Stimulated activated CD4-positive, alpha-beta T cell treated with anti-CD3 and anti-CD28 coated beads, Interleukin-1b, Interleukin-23, amount 100 ng/mL, for 48 hours (primary cell): ENCODE data around the gene KIF22.

Experiments used
- DNase-seq: peaks from one replicate; pipeline ENCODE4 v3.0.0-alpha.2; 2020

The KIF22 gene

DNA sequence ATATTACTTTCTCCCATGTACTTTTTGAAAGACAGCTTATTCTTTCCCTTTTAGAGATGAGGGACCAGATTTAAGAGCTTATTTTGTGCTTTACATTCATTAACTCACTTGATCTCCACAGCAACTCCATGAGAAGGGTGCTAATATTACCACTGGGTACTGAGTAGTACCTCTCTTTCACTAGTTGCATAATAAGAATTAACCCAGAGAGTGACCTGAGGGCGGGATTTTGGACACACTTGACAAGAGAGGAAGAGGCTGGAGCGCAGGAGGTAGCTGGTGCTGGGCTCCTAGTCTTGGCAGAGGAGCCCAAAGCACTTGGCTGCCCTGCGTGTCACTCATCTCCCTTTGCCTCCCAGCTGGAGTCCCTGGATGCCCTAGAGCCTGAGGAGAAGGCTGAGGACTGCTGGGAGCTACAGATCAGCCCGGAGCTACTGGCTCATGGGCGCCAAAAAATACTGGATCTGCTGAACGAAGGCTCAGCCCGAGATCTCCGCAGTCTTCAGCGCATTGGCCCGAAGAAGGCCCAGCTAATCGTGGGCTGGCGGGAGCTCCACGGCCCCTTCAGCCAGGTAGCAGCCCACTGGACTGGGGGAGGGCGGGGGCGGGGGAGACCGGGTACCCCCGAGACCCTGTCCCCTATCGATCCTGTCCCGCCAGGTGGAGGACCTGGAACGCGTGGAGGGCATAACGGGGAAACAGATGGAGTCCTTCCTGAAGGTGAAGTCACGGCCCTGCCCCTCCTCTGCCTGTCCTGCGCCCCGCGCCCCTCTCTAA lies 14.1 kb downstream of the KIF22 start:
- no peak for DNase-seq

DNA sequence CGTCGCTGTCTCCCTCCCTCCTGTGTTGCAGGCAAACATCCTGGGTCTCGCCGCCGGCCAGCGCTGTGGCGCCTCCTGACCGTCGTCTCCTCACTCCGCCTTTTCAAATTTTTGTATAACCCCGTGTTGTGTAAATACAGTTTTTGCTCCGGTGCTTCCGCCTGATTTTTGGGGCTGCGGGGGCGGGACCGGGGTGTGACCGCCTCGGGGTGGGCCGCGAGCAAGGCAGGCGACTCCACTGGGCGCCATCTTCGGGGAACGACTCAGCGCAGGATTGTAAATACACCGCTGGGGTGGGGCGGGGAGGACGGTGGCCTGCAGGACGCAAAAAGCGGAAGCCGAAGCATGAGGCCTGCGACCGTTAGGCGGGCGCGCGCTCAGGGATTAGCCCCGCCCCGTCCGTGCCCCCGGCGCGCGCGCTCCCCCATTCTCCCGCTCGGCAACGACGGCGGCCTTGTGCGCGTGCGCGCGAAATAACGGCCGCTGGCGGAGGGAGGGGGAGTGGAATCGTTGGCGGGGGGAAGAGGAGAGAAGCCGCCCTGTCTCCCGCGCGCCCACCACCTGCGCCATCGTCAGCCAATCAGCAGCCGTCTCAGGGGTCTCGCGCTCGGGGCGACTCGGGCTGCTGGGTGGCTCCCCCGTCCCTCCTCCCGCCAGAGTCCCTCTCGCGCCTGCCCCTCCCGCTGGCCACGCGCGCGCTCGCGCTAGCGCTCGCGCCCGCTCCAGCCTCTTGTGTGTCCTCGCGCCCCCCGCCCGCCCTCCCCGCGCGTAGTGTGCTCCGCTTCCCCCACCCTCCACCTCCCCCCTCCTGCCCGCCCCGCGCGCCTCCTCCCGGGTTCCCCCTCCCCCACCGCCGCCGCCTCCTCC lies 14.9 kb downstream of the KIF22 start:
- peak; percentile 98 for DNase-seq

DNA sequence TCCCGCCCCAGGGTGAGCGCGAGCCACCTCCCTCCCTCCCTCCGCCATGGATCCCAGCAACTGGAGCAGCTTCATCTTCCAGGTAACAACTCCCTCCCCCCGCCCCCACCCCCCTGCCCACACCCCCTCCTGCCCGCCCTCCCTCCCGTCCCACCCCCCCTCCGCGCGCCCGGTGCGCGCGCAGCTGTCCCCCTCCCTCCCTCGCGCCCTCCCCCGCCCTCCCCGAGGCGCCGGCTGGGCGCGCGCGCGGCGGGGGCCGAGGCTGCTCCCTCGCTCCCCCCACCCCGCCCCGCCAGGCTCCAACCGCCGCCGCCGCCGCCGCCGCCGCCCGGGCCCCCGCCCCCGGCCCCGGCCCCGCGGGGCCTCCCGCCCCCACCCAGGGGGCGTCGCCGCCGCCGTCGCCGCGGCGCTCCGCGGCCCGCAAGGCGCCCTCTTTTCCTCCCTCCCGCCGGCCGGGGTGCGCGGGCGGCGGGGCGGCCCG lies 15.6 kb downstream of the KIF22 start, which contains the start of gene MAZ:
Gene MAZ (plus strand): TSS at position 431 of the 481 bp plus-strand sequence. CDS start 173 bp downstream, outside the sequence.
- no peak for DNase-seq

DNA sequence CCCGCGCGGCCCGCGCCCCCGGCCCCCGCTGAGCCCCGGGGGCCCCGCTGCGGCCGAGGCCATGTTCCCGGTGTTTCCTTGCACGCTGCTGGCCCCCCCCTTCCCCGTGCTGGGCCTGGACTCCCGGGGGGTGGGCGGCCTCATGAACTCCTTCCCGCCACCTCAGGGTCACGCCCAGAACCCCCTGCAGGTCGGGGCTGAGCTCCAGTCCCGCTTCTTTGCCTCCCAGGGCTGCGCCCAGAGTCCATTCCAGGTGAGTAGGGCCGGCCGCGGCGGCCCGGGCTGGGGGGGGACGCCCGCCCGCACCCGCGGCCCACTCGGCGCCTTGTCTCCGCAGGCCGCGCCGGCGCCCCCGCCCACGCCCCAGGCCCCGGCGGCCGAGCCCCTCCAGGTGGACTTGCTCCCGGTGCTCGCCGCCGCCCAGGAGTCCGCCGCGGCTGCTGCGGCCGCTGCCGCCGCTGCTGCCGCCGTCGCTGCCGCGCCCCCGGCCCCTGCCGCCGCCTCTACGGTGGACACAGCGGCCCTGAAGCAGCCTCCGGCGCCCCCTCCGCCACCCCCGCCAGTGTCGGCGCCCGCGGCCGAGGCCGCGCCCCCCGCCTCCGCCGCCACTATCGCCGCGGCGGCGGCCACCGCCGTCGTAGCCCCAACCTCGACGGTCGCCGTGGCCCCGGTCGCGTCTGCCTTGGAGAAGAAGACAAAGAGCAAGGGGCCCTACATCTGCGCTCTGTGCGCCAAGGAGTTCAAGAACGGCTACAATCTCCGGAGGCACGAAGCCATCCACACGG lies 16.3 kb downstream of the KIF22 start:
- DNase-seq: peak; percentile 74

DNA sequence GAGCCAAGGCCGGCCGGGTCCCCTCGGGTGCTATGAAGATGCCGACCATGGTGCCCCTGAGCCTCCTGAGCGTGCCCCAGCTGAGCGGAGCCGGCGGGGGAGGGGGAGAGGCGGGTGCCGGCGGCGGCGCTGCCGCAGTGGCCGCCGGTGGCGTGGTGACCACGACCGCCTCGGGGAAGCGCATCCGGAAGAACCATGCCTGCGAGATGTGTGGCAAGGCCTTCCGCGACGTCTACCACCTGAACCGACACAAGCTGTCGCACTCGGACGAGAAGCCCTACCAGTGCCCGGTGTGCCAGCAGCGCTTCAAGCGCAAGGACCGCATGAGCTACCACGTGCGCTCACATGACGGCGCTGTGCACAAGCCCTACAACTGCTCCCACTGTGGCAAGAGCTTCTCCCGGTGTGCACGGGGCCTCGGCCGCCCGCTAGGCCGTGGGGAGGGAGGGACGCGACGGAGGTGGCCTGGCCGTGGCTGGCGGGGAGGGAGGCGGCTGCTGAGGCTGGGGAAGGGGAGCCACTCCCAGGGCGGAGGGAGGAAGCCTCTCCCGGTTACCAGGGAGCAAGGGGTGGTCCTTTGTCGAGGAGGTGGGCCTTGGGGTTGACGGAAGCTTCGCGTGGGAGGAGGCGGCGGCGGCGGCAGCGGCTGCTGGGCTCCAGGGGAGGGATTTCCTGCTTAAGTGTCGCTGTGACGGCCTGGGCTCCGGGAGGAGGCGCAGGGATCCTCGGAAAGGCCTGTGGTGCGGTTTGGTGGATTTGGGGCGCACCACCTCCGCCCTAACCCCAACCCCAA lies 17.1 kb downstream of the KIF22 start:
- peak; percentile 89 for DNase-seq

DNA sequence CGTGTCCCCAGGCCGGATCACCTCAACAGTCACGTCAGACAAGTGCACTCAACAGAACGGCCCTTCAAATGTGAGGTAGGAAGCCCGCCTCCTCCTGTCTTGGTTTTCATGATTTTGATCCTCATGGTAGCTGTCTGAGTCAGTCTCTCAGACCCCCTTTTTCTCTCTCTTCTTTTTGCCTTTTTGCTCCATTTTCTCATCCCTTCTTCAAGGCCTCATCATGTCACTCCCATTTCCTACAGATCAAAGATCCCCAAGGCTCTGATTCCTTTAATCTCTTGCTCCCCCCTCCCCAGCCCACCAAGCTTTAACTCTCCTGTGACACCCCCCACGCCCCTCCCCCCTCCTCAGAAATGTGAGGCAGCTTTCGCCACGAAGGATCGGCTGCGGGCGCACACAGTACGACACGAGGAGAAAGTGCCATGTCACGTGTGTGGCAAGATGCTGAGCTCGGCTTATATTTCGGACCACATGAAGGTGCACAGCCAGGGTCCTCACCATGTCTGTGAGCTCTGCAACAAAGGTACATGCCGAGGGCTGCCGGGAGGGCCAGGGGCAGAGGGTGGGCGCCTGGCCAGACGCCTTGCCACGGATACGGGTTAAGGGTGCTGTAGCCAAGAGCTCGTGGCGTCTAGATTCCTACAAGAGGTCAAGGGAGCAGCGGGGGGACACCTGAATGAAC lies 17.8 kb downstream of the KIF22 start:
- no peak for DNase-seq

DNA sequence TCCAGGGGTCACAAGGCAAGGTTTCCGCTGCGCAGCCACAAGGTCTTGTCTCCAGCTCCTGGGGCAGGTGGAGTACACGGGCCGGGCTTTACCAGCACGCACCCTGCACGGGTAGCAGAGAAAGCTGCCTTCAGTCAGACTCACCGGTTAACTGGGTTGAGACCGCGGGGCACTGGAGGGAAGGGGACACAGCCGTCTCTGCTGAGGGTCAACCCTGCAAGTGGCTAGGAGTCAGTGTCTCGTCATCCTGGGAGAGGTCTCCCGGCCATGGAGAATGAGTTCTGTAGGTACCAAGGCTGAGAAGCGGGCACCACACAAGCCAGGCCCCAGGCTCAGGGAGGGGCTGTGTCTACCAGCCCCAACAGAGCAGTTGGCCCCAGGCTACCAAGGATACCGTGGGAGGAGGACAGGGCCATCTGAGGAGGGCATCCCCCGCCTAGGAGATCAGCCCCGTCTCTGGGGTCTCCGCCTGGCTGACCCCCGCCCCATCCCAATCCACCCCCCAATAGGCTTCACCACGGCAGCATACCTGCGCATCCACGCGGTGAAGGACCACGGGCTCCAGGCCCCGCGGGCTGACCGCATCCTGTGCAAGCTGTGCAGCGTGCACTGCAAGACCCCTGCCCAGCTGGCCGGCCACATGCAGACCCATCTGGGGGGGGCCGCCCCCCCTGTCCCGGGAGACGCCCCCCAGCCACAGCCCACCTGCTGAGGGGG lies 18.6 kb downstream of the KIF22 start:
- DNase-seq: no peak

DNA sequence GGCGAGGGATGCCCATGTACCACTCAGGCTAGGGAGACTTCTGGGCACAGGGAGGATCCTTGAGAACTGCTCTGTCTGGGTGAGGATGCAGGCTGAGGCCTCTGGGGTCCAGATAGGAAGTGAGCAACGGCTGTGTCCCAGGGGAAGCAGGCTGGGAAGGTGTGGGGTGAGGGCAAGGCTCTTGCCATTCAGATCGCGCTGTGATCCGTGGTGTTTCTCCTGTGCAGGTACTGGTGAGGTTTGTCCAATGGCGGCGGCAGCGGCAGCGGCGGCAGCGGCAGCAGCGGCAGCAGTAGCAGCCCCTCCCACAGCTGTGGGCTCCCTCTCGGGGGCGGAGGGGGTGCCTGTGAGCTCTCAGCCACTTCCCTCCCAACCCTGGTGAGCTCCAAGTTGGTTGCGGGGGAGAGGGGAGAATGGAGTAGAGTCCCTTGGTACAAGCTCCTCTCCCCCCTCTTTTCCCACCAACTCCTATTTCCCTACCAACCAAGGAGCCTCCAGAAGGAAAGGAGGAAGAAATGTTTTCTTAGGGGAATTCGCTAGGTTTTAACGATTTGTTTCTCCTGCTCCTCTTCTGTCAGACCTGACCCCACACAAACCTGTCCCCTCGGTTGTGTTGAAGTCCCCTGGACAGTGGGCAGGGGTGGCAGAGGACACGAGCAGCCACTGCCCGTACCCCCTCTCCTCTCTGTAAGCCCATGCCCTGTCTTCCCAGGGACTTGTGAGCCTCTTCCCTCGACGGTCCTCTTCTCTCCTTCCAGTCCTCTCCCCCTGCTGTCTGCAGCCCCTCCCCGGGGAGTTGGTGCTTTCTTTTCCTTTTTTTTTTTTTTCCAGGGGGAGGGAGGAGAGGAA lies 19.5 kb downstream of the KIF22 start:
- DNase-seq: no peak

DNA sequence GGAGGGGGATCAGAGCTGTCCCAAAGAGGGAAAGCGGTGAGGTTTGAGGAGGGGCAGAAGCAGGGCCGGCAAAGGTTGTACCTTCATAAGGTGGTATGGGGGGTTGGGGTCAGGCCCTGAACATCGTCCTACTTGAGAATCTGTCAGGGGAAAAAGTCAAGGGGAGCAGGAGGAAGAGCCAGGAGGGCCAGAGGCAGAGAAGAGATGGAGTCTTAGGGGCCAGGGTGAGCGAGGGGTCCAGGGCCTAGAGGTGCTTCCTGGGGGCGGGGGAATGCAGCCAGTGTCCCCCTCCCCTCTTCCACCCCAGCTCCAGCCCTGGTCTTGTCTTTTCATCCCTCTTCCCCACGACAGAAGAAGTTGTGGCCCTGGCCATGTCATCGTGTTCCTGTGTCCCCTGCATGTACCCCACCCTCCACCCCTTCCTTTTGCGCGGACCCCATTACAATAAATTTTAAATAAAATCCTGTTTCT lies 20.2 kb downstream of the KIF22 start:
- DNase-seq: no peak

DNA sequence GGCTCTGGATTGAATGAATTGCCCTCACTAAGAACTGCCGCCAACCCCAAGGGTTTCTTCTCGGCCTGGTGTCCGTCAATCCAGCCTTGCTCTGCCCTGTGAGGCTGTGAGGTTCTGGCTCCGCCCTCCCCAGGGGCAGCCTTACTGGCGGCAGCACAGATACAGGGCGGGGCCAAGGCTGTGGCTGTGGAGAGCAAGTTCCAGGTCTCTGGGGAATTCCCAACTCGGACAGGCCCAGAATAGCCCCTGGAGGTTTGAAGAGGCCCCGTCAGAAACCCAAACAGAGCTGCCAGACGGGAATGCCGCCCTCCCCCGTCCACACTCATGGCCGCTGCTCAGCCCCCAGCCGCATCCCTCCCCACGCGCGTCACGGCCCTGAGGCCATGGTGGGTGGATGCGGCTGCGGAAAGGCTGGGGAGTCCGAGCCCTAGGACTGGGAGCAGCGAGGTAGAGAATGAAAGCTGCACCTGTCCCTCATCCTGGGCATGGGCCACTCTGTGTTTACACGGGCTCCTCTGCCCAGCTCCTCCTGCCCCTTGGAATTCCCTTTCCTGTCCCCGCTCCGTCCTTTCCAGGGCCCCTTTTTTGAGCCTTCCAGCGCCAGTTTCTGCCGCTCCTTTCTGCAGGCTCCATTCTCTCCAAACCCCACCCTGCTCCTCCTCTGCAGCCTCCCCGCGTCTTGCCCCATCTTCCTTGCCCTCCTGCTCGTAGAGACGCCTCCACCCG lies 20.8 kb downstream of the KIF22 start:
- DNase-seq: peak; percentile 74

DNA sequence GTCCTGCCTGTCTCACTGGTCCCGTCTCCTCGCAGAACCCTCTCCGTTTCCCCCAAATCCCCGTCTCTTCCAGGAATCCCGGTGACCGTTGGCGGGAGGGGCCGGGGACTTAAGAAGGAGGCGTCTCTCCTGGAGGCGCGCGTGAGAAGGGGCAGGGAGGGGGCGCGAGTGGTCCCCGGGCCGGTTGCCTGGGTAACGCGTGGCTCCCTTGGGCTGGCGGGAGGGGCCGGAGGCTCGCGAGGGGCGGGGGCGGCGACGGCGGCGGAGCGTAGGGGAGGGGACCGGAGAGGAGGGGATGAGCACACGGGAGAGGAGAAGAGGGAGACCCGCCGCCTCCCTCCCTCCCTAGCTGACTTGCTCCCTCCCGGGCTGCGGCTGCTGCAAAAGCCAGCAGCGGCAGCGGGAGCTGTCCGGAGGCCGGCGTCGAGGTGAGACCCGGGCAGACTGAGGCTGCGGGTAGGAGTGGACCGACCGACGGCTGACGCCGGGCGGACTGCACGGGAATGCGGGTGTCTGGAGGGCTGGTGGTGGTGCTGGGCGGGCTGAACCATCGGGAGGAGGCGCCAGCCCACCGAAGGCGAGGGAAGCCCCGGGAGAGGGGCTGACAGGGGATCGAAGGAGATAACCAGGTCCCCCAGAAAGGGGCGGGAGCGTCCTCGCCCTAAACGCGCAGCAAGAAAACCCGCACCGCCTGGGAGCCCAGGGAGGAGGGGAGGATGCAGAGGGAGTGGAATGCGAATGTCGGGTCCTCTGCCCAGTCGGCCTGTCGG lies 21.5 kb downstream of the KIF22 start, which contains the start of gene PRRT2:
Gene PRRT2 (plus strand): TSS at position 298 of the 770 bp plus-strand sequence. CDS start 862 bp downstream, outside the sequence.
- peak; percentile 44 for DNase-seq

DNA sequence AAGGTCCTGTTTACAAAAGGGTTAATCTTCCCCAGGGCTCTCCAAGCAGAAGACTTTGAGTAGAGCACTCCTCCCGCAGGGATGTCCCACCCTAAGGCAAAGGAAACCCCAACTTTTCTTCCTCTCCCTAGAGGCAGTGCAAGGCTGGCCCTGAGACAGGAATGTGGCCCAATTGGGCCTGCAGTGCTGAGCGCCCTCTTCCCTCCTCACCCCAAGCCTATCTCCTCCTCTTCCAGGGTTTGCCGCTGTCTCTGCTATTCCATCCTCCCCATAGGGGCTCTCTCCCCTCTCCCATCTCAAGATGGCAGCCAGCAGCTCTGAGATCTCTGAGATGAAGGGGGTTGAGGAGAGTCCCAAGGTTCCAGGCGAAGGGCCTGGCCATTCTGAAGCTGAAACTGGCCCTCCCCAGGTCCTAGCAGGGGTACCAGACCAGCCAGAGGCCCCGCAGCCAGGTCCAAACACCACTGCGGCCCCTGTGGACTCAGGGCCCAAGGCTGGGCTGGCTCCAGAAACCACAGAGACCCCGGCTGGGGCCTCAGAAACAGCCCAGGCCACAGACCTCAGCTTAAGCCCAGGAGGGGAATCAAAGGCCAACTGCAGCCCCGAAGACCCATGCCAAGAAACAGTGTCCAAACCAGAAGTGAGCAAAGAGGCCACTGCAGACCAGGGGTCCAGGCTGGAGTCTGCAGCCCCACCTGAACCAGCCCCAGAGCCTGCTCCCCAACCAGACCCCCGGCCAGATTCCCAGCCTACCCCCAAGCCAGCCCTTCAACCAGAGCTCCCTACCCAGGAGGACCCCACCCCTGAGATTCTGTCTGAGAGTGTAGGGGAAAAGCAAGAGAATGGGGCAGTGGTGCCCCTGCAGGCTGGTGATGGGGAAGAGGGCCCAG lies 22.4 kb downstream of the KIF22 start:
- DNase-seq: no peak

DNA sequence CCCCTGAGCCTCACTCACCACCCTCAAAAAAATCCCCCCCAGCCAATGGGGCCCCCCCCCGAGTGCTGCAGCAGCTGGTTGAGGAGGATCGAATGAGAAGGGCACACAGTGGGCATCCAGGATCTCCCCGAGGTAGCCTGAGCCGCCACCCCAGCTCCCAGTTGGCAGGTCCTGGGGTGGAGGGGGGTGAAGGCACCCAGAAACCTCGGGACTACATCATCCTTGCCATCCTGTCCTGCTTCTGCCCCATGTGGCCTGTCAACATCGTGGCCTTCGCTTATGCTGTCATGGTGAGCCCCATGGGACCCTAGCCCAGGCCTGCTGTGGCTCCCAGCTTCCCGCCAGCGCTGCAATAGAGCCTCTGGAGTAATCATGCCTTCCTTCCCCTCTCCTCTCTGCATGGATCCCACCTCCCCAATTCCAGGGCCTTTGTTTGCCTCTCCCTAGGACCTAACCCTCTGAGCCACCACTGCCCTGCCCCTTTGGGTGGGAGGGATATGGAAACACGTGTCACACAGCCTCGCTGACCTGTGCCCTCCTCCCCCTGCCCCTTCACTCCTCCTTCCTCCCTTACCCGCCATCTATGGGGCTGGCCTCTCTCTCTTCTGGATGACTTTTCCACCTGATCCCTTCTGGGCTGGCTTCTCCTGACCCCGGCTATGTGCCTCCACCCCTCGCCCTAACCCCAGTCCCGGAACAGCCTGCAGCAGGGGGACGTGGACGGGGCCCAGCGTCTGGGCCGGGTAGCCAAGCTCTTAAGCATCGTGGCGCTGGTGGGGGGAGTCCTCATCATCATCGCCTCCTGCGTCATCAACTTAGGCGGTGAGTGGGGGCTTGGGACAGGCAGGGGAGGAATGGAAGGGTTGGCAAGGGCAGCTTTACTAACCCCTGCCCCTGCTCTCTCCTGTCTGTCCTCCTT lies 23.4 kb downstream of the KIF22 start:
- DNase-seq: no peak

DNA sequence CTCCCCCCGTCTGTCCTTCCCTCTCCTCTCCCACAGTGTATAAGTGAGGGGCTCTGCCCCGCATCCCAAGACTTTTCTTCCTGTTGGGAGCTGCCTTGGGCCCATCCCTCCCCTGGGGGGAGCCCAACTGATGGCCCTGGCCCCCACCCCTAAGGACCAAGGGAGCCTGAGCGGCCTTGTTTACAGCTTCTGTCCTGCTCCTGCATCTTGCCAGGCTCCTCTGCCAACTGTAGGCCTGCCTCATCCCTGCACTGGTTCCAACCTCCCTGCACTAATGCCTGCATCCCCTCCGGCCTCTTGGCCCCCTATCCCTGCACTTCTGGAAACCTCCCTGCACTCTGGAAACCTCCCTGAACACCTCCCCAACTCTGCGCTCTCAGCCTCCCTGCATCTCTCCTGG lies 24.0 kb downstream of the KIF22 start:
- no peak for DNase-seq

DNA sequence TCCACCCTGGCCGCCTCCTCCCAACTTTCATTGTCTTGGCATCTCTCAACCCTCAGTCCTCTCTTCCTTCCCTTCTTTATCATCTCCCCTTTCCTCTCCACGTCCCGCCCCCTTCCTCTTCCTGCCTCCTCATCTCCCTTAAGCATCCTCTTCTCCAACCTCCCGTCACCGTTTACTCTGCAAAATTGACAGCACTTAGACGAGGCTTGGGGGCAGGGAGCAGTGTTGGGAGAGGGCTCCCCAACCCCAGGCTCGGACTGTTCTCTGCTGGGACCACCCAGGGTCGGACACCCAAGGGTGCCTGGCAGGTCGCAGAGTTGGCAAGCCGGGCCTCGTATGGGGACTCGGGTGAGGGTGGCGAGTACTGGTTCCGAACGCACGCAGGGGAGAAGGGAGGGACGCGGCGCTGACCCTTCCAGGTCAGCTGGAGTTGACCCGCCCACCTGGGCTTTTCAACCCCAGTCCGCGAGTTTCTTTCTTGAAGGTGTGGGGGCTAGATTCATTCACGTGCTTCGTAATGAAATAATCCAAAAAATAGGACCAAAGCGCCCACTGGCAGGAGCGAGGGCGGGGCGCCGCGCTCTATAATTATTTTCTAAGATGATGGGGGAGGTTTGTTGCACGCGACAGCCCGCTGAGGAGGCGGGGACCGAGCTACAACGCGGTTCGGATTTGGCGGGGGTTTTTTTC lies 24.6 kb downstream of the KIF22 start:
- DNase-seq: peak; percentile 60
